ENCODE data around the gene TRIM51G. TPM values are rescaled to one million over a fixed set of nuclear protein-coding genes. Genes with fewer than 3 reads are reported as not detected.
"Not testable (repeated sequence)": the region's sequence is repeated elsewhere in the genome, so short reads cannot be mapped to it uniquely, and the experiment has no call there.

The TRIM51G gene, protein sequence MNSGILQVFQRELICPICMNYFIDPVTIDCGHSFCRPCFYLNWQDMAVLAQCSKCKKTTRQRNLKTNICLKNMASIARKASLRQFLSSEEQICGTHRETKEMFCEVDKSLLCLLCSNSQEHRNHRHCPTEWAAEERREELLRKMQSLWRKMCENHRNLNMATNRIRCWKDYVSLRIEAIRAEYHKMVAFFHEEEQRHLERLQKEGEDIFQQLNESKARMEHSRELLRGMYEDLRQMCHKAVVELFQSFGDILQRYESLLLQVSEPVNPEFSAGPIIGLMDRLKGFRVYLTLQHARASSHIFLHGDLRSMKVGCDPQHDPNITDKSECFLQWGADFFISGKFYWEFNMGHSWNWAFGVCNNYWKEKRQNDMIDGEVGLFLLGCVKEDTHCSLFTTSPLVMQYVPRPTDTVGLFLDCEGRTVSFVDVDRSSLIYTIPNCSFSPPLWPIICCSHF
- polyA plus RNA-seq (2013, experiment 1 of 2): not detected
- not detected for polyA plus RNA-seq (2013, experiment 2 of 2)

DNA sequence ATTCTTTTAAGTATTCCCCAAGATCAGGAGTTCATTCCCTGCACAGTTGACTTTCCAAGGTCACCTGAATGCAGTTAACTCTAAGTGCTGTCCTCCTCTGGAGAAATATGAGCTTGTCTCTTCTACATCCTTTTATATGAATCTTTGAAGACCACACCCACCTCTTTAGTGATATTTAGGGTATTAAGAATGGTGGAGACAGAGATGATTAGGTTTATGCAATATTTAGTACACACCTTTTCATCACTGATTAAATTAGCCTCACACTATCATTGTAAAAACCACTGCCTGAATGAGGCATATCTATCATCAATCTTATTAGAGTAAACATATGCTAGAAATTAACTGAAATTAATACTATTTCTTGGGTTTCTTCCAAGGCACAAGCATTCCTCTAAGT, at the start of gene TRIM51G:
TSS of gene TRIM51G (minus strand) at position 101 of the 400 bp plus-strand sequence. CDS start 2,190 bp downstream, outside the sequence.
- peaks cover 37% of the 10 kb centered on the region for H3K9me3 ChIP-seq (ENCODE audit: insufficient read depth, low read depth, low read length)
- H3K4me1 ChIP-seq (ENCODE audit: insufficient read depth, low read length); H3K27ac ChIP-seq (ENCODE audit: low read depth, low read length); H3K27me3 ChIP-seq (ENCODE audit: insufficient read depth, low read length); H3K36me3 ChIP-seq (ENCODE audit: insufficient read depth, low read length); H3K9ac ChIP-seq (ENCODE audit: low read depth, low read length); H3K4me3 ChIP-seq (ENCODE audit: low read length): not testable (repeated sequence)

DNA sequence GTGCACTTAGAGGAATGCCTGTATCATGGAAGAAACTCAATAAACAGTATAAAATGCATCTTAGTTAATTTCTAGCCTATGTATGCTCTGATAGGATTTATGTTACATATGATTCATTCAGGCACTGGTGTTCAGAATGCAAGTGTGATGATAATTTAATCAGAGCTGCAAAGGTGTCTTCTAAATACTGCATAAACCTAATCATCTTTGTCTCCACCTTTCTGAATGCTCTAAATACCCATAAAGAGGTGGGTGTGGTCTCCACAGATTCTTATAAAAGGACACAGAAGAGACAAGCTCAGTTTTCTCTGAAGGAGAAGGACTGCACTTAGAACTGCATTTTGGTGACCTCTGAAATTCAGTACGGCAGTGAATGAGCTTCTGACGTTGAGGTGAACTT, 44.8 kb upstream of the TRIM51G start, which contains the start of gene TRIM49B:
TSS of gene TRIM49B (plus strand) at position 301 of the 400 bp plus-strand sequence. CDS start 2,777 bp downstream, outside the sequence.
- 80% methylated on average over 1 of the region's 2 CpGs for WGBS
- not testable (repeated sequence) for H3K27me3 ChIP-seq (ENCODE audit: insufficient read depth, low read length); H3K27ac ChIP-seq (ENCODE audit: low read depth, low read length); H3K4me3 ChIP-seq (ENCODE audit: low read length); H3K36me3 ChIP-seq (ENCODE audit: insufficient read depth, low read length); H3K4me1 ChIP-seq (ENCODE audit: insufficient read depth, low read length); H3K9ac ChIP-seq (ENCODE audit: low read depth, low read length)
- peaks cover 50% of the 10 kb centered on the region for H3K9me3 ChIP-seq (ENCODE audit: insufficient read depth, low read depth, low read length)

DNA sequence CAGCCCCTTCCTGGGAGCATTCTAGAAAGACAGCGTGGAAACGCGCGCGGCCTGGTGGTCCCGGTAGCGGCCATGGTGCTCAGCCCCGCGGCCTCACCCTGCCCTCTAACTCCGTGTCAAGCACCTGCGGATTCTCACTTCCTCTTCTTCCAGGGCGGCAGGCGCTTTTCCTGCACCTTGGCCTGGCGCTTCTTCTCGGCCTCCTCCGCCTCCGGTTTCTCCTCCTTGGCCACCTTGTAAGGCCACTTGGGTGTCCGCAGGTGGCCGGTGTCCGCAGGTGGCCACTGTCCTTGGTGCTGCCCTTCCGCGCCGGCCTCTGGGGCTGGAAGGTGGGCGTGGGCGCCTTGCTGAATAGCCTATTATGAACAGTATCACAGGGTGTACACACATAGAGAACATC, 15.1 kb downstream of the TRIM51G start:
- not testable (repeated sequence) for H3K4me1 ChIP-seq (ENCODE audit: insufficient read depth, low read length); H3K27ac ChIP-seq (ENCODE audit: low read depth, low read length); H3K27me3 ChIP-seq (ENCODE audit: insufficient read depth, low read length); H3K4me3 ChIP-seq (ENCODE audit: low read length); H3K9ac ChIP-seq (ENCODE audit: low read depth, low read length); H3K36me3 ChIP-seq (ENCODE audit: insufficient read depth, low read length)
- H3K9me3 ChIP-seq (ENCODE audit: insufficient read depth, low read depth, low read length): peaks cover 41% of the 10 kb centered on the region
- 94% methylated on average over 24 of the region's 25 CpGs for WGBS

DNA sequence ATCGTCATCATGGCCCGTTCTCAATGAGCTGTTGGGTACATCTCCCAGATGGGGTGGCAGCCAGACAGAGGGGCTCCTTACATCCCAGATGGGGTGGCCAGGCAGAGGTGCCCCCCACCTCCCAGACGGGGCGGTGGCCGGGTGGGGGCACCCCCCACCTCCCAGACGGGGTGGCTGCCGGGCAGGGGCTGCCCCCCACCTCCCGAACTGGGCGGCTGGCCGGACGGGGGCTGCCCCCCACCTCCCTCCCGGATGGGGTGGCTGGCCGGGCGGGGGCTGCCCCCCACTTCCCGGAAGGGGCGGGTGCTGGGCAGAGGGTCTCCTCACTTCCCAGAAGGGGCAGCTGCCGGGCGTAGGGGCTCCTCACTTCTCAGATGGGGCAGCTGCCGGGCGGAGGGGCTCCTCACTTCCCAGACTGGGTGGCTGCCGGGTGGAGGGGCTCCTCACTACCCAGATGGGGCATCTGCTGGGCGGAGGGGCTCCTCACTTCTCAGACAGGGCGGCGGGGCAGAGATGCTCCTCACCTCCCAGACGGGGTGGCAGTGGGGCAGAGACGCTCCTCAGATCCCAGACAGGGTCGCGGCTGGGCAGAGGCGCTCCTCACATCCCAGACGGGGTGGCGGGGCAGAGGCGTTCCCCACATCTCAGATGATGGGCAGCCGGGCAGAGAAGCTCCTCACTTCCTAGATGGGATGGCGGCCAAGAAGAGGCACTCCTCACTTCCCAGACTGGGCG, 28.2 kb downstream of the TRIM51G start:
- H3K9ac ChIP-seq (ENCODE audit: low read depth, low read length); H3K27ac ChIP-seq (ENCODE audit: low read depth, low read length); H3K36me3 ChIP-seq (ENCODE audit: insufficient read depth, low read length); H3K4me3 ChIP-seq (ENCODE audit: low read length); H3K4me1 ChIP-seq (ENCODE audit: insufficient read depth, low read length); H3K27me3 ChIP-seq (ENCODE audit: insufficient read depth, low read length): not testable (repeated sequence)
- H3K9me3 ChIP-seq (ENCODE audit: insufficient read depth, low read depth, low read length): peaks cover 50% of the 10 kb centered on the region
- WGBS: 90% methylated on average over 35 of the region's 35 CpGs

DNA sequence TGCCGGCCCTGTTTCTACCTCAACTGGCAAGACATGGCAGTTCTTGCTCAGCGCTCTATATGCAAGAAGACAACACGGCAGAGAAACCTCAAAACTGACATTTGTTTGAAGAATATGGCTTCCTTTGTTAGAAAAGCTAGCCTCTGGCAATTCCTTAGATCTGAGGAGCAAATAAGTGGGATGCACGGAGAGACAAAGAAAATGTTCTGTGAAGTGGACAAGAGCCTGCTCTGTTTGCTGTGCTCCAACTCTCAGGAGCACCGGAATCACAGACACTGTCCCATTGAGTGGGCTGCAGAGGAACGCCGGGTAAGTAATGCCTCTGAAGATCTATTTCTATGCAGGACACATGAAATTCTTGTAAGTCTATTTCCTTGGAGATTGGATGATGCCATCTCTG, 37.9 kb downstream of the TRIM51G start:
- H3K9me3 ChIP-seq (ENCODE audit: insufficient read depth, low read depth, low read length): peaks cover 57% of the 10 kb centered on the region
- H3K36me3 ChIP-seq (ENCODE audit: insufficient read depth, low read length); H3K27me3 ChIP-seq (ENCODE audit: insufficient read depth, low read length); H3K9ac ChIP-seq (ENCODE audit: low read depth, low read length); H3K4me1 ChIP-seq (ENCODE audit: insufficient read depth, low read length); H3K27ac ChIP-seq (ENCODE audit: low read depth, low read length); H3K4me3 ChIP-seq (ENCODE audit: low read length): not testable (repeated sequence)
- WGBS: 85% methylated on average over 7 of the region's 7 CpGs
